Activated T-helper 9 cell treated with anti-CD3 and anti-CD28 coated beads, Interleukin-2, amount 50 U/mL, for 16 hours (primary cell): ENCODE data around the gene MYL9.

Source experiments
- DNase-seq: peaks from one replicate; pipeline ENCODE4 v3.0.0-alpha.2; 2020; ENCODE audit warnings: low read depth

The MYL9 gene

DNA sequence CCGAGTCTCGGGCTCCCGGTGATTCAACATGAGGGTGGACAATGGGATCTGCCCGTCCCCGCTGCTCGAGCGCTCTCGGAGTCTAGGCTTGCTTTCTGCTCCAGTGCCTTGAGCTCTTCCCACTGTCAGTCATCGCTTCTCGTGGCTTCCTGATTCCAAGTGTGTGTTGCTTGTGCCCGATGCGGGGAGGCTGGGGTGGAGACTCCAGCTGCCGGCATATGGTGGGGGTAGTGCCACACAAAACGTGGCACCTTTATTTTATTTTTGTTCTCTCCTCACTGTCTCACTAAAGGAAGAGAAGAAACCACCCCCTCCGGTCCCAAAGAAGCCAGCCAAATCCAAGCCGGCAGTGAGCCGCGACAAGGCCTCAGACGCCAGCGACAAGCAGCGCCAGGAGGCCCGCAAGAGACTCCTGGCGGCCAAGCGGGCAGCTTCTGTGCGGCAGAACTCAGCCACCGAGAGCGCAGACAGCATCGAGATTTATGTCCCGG, 14.8 kb upstream of the MYL9 start:
- DNase-seq = no peak

DNA sequence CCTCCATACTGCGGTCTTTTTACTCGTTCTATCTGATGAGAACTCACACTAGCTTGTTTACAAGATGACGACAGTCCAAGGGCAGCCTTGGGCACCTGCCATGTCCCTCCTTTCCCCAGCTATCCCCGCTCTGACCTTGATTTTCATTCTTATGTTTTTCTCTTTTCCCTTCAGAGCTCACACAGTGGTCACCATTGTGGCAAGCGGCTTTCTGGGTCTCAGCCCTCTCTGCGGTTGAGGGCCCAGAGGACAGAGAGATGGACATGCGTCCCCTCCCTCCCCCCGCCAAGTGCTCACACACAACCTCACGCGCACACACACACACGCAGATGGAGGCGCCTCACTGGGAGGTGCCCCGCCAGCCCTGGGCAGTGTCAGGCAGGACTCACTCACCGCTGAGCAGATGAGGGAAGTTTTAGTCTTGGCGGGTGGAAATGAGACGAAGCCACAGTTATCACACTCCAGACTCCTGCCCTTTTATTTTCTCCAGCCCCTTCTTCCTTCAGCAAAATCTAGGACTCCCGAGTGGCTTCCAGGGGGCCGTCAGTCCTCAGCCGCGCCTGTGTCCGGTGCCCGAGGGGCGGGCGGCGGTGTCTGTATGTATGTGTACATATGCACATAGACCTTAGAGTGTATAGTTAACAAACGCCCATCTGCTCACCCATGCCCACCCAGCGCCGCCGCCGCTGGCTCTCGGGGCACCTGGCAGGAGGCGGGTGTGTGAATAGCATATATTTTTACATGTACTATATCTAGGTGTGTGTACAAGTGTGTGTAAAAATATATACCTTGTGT, 13.8 kb upstream of the MYL9 start:
- DNase-seq = no peak

DNA sequence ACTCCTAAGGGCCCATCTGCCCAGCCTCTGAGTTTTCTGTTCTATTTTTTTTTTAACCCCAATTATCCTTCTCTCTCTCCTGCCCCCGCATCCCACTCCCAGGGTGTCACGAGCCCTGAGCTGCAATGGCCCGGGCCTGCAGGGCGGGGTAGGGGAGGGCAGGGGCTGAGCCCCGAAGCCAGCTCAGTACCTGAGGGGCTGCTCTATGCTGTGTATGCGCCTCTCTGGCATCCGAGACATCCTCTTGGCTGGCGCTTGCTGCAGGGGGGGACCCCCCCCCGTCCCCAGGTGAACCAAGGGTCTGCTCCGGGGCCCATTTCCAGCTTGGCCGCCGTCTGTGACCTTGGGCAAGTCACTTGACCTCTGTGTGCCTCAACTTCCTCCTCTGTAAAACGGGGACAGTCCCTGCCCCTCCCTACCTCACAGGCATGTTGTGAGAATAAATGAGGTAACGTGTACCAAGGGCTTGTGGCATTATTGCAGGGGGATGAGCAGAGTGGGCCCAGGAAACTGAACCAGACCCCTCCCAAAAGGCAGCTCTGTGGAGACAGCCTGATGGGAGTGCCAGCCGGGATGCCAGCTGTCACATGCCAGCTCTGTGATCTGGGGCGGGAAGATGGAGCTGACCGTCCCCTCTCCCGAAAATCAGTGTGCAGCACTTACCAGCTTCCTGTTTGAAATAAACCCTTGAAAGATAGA, 13.0 kb upstream of the MYL9 start:
- no peak for DNase-seq

DNA sequence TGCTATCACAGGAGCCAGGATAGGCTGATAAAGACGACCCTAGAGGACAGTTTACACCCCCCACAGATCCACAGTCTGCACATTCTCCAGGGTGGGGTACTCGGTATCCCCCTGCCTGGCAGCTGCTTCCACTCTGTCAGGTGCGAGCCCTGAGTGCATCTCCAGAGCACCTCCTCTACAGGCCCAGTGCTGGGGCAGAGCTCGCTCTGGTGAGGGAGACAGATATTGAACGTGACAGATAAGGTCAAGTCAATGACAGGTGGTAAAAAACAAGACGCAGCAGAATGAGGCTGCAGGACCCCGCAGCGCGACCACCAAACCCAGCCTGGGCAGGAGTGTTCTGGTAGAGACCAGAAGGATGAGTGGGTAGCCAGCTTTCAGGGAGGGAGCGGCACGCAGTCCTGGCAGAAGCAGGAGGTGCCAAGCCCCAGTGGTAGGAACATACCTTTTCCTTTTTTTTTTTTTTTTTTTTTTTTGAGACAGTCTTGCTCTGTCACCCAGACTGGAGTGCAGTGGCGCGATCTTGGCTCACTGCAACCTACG, 12.4 kb upstream of the MYL9 start:
- DNase-seq = no peak

DNA sequence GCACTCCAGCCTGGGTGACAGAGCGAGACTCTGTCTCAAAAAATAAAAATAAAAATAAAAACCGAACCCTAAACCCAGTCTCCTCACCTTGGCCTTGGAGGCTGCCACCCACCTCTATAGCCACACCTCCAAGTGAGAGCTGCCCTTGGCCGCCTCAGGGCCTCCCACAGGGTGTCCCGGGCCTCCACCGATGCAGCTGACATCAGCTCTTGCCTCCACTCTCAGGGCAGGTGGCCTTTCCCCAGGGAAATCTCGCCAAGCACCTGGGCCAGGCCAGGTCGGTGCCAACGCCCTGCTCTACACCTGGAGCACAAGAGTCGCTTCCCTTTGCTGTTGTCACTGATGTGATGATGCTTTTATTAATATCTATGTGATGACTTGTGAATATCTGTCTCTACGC, 8.9 kb upstream of the MYL9 start:
- no peak for DNase-seq

DNA sequence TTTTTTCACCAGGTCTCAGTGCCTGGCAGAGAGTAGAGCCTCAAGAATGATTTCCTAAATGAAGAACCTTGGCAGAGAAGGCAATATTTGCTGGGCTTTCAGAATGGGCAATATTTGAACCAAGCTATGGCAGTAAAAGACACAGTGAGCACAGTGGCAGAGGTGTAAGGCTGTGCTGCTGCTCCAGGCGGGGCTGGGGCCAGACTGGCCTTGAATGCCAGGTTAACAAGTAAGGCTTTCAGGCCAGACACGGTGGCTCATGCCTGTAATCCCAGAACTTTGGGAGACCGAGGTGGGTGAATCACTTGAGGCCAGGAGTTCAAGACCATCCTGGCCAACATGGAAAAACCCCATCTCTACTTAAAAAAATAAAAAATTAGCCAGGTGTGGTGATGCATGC, 8.5 kb upstream of the MYL9 start:
- no peak for DNase-seq

DNA sequence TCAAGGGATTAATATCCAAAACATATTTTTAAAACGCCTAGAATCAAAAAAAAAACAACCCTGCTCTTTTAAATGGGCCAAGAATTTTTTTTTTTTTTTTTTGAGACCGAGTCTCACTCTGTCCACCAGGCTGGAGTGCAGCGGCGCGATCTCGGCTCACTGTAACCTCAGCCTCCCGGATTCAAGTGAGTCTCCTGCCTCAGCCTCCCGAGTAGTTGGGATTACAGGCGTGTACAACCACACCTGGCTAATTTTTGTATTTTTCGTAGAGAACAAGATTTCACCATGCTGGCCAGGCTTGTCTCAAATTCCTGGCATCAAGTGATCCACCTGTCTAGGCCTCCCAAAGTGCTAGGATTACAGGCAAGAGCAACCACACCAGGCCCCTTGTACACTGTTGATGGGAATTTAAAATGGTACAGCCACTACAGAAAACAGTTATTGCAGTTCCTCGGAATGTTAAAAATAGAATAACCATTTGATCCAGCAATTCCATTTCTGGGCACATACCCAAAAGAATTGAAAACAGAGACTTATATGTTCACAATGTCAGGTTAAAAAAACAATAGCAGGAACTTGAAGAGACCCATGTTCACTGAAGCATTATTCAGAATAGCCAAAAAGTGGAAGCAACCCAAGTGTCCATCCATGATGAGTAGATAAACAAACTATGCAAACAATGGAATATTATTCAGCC, 3.1 kb upstream of the MYL9 start:
- no peak for DNase-seq

DNA sequence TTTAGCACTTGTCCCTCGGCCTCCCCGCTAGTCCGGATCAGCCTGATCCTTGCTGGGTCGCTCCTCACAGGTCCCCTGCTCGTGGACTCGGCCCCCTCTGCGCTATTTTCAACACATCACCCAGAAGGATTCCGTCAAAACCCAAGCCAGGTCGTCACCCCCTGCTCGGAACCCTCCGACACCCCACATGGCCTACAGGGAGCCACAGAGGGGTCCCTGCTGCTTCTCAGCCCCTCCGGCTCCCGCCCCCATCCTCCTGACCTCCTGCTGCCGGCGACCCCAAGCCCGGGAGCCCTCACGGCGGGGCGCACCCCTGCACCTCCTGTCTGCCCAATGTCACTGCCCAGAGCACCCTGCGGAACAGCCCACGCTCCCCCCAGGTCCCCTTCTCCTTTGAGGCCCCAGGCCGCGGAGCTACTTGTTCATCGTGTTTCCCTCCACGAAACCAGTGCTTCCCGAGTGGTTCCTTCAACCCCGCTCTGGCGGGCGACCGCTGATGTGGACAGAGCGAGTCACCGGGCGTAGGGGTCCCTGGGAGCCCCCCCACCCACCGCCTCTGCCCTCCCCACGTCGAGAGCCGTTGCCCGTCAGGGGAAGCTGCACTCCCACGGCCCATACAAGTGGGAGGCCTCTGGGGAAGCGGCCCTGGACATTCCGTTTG, 638 bp upstream of the MYL9 start:
- no peak for DNase-seq

DNA sequence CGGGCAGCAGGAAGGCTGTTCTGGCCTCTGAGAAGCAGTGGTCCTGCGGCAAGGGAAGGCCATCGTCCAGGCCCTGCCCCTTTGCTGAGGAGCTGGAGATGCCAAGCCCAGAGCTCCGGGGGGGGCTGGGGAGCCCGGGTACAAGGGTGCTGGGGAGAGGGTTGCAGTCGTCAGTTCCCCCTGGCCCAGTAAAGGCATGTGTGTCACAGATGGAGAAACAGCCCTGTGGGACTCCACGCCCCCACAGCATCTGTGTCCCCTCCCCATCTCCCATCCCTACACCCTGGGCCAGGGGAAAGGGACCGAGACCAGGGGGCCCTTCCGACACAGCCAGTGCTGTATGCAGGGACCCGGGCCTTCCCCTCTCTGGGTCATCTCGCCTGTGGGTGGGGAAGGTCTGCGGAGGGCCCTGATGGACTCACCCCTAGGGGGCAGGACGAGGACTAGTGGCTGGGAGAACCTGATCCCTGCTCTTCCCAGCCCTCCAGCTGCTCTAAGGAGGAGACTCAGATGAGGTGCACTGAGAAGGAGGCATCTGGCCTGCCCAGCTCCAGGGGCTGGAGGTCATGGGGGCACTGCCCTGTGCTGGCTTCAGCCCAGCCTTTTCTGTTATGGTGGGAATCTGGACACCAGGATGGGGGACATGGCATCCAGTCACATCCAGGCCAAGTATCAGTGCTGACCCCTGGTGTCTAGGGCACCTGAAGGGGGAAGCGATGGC, 609 bp downstream of the MYL9 start:
- DNase-seq = no peak

DNA sequence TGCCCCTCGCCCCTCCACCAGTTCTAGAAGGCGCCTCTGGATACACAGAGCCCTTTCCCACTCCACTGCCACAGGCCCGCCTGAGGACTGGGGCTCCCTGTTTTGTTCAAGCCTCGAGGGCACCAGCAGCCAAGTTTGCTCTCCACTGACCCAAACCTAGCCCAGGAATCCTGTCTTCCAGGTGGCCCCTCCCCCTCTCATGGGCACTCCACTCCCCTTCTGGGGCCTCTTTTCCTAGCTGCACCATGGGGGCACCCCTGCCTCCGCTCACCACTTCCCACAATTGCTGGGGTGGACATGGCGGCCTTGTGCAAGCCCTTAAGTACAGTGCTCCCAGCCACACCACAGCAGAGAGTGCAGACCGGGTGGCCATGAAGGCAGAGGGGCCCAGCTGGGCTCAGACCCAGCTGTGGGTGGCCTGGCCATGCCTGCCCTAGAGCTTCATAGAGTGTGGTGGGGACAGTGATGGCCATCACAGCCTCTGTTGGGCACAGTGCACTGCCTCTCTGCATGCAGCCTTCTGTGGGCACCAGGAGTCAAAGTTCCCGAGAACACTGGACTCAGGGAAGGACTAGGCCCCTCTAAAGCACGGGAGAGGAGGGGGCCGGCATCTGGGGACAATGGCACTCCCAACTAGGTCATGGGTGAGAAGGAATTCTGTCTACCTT, 1.3 kb downstream of the MYL9 start:
- no peak for DNase-seq

DNA sequence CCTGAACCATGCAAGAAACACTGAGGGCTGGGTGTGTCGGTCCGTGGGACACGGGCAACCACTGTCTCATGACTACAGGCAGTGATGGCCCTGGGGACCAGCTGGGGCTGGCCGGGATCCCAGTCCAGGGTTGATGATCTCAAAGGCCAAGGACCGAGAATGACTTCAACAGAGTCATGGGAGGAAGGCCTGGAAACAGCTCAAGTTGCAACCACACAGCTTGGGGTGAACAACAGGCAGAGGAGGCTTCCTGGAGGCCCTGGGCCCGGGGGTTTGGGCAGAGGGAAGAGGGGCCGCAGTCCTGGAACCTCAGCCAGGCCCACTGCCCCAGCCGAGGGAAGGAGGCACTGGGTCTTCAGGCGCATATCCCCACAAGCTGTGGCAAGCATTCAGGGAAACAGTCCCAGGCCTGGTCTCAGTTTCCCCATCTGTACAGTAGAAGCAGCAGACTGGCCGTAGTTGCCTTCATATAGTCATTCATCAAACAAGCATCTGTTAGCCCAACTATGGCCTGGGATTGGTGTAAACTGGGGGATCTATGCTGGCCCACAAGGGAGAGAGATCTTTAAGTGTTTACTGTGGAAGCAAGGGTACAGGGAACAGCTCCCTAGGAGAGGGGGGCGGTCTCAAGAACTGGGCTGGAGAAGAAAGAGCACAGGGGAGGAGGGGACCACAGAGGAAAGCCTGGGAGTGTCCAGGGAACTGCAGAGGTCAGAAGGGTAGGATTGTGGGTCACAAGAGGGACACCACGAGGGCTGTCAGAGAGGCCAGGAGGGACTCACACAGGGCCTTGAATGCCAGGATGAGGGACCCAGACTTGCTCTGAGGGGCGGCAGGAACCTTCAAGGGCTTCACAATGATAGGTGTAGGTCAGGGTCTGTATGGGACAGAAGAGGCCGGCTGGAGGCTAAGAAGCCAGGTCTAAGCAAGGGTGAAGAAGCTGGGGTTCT, 2.1 kb downstream of the MYL9 start:
- no peak for DNase-seq

DNA sequence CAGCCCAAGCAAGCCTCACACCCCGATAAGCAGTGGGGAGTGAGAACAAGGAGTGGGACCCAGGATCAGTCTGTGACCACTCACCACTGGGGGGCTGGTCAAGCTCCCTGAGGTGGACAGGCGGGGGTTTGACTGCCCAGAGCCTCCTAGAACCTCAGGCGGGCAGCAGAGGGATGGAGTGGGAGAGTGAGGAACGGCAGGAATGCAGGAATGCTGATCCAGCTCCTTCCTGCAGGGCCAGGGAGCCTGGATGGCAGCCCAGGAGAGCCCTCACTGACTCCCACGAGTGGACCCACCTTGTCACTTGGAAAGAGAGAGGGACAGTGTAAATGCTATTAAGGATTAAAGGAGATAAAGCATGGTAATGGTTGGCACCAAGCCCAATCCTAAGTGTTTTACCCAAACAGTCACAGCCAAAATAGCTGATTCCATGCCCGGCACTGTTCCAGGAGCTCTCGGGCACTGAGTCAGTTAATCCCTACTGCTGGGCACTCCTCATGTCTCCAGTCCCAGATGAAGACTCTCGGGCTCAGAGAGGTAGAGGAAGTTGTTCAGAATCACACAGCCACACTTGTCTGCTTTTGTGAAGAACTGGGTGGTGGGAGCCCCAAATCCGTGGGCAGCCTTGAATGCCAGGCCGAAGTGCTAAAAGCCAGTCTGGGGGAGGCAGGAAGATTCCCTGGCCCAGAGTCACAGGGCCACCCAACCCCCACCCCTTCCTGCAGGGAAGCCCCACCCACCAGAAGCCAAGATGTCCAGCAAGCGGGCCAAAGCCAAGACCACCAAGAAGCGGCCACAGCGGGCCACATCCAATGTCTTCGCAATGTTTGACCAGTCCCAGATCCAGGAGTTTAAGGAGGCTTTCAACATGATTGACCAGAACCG, 3.1 kb downstream of the MYL9 start:
- DNase-seq = no peak

DNA sequence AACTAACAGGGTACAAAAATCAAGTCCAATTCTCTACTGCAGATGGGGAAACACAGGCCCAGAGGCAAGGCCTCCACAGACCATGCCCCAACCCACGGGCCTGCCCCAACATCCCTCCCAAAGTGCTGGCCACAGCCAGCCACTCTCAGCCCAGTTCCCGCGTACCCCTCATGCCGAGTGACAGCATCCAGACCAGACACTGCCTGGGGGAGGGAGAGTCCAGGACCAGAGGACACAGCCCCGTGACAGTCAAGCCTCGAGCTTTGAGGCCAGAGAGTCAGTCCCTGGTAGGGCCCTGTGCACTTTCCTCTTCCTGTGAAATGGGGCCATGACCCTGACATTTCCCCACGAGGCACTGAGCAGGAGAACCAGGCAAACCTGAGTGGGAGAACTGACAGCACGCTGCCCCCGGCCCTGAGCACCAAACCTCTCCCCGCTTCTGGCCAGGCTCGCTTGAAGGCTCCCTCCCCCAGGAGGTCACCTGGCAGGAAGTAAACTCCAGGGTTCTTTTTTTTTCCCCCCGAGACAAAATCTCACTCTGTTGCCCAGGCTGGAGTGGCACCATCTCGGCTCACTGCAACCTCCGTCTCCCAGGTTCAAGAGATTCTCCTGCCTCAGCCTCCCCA, 4.9 kb downstream of the MYL9 start:
- DNase-seq = no peak

DNA sequence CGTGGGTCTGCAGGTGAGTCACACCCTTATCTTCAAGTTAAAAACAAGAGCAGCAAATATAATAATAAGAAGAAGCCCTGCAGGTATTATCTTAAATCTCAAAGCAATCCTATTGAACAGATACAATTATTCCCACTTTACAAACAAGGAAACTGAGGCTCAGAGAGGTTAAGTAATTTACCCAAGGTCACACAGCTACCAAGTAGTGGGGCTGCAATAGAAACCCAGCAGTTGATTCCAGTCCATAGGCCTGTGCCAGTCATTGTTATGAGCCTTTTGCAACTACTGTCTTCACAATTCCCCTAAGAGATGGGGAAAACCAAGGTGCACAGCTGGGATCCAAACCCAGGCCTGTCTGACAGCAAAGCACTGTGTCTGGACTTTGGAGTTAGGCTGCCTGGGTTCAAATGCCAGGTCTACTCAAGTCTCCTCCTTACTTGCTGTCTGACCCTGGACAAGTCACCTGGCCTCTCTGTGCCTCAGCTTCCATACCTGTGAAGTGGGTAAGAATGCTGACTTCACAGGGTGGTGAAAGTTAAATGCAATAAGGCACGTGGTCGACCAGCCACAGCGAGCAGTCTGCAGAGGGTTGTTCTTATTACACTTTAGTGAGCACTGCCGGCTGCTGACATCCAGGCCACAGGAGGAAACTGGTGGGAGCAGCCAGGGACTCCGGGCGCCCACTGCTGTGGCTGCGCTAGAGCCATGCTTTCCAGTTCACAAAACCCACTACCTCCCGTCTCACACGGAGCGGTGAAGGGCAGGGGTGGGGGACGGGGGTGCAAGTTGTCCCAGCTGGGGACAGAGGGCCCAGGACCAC, 6.1 kb downstream of the MYL9 start:
- DNase-seq = no peak

DNA sequence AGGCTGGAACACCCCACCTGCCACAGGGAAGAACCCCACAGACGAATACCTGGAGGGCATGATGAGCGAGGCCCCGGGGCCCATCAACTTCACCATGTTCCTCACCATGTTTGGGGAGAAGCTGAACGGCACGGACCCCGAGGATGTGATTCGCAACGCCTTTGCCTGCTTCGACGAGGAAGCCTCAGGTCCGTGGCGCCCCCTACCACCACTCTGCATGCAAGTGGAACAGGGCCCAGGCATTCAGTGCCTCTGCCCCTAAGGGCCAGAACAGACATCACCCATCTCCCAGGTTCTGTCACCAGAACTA, 6.6 kb downstream of the MYL9 start:
- DNase-seq = no peak

DNA sequence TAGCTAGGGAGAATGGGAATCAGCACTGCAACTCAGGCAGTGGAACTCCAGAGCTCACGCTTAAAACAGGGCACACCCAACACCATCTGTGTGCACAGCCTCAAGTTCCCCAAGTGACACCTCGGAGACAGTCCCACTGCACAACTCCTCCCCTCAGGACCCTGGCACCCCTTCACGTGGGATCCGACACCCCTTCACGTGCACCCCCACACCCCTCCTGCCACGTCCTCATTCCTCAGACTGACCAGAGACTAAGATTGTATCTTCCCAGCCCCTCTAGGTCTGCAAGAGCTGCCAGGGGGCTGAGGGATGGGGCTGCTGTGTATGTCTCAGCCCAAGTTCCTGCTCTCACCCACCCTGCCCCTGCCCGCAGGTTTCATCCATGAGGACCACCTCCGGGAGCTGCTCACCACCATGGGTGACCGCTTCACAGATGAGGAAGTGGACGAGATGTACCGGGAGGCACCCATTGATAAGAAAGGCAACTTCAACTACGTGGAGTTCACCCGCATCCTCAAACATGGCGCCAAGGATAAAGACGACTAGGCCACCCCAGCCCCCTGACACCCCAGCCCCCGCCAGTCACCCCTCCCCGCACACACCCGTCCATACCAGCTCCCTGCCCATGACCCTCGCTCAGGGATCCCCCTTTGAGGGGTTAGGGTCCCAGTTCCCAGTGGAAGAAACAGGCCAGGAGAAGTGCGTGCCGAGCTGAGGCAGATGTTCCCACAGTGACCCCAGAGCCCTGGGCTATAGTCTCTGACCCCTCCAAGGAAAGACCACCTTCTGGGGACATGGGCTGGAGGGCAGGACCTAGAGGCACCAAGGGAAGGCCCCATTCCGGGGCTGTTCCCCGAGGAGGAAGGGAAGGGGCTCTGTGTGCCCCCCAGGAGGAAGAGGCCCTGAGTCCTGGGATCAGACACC, 7.6 kb downstream of the MYL9 start:
- DNase-seq = no peak

DNA sequence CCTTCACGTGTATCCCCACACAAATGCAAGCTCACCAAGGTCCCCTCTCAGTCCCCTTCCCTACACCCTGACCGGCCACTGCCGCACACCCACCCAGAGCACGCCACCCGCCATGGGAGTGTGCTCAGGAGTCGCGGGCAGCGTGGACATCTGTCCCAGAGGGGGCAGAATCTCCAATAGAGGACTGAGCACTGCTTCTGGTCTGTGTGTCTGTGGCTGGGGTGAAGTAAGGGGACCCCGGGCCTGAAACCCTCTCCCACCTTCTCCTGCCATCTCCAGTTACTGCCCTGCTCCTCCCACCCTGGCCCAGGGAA, 8.3 kb downstream of the MYL9 start:
- DNase-seq = no peak
